PC-9 (cell line): Measurements from ENCODE around the gene CPT1C.

Source experiments
- EZH2 ChIP-seq: fragments of 200-600 bp; sonication (generic); IDR thresholded peaks from 2 replicates; pipeline ENCODE4 v1.8.0; 2017; ENCODE audit warnings: antibody characterized with exemption, low read depth
- TF ChIP-seq, protein P1 (sequence below): fragments of 200-600 bp; sonication (generic); conservative IDR thresholded peaks from 2 replicates; pipeline ENCODE4 v1.6.1; 2017; ENCODE audit warnings: mixed run types, antibody characterized with exemption, mild to moderate bottlenecking, moderate library complexity

DNA sequence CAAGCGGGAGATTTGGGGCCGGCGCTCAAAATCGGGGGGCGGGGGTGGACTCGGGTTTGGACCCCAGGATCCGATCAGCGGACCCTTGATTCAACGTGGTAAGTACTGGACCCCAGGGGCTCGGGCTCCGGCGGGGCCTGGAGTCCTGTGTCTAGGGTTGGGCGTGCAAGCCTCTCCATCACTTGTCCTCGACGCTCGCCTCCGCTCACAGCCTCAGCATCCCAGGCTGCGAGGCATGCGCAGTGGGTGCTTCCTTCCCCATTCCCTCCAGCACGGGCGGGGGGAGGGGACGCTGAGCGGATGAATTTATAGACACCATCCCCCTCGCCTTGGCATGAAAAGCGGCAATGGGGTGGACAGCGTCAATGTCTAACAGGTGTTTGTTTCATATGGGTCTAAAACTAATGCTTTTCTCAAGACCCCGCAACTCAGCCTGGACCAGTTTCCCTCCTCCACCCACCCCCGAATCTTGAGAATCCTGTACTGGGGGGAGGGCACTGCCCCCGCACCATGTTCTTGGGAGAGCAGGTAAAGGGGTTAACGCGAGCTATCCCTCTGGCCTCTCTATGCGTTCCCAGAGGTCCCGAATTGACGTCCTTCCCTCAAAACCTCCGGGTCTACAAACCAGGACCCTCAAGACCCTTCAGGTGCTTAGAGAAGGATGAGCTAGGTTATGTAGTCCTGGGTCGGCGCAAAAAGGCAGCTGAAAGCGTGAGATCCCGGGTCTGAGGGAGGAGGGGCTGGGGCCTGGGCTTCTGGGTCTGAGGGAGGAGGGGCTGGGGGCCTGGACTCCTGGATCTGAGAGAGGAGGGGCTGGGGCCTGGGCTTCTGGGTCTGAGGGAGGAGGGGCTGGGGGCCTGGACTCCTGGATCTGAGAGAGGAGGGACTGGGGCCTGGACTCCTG lies 579 bp downstream of the CPT1C start:
- TF ChIP-seq, protein P1, sequence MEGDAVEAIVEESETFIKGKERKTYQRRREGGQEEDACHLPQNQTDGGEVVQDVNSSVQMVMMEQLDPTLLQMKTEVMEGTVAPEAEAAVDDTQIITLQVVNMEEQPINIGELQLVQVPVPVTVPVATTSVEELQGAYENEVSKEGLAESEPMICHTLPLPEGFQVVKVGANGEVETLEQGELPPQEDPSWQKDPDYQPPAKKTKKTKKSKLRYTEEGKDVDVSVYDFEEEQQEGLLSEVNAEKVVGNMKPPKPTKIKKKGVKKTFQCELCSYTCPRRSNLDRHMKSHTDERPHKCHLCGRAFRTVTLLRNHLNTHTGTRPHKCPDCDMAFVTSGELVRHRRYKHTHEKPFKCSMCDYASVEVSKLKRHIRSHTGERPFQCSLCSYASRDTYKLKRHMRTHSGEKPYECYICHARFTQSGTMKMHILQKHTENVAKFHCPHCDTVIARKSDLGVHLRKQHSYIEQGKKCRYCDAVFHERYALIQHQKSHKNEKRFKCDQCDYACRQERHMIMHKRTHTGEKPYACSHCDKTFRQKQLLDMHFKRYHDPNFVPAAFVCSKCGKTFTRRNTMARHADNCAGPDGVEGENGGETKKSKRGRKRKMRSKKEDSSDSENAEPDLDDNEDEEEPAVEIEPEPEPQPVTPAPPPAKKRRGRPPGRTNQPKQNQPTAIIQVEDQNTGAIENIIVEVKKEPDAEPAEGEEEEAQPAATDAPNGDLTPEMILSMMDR = no peak
- no peak for TF ChIP-seq EZH2
